NB4 (cell line): ENCODE data around the gene SLC16A8.
"Not testable (repeated sequence)": the region's sequence is repeated elsewhere in the genome, so short reads cannot be mapped to it uniquely, and the experiment has no call there.

Experiments used
- CTCF ChIP-seq: IDR thresholded peaks from one replicate; pipeline ENCODE4 v1.5.1; 2012; ENCODE audit warnings: low read depth, low read length
- MYC ChIP-seq: IDR thresholded peaks from 2 replicates; pipeline ENCODE4 v1.6.1; 2011; ENCODE audit warnings: low read depth, low read length

- not testable (repeated sequence) for TF ChIP-seq MYC, CTCF
Observed at GRCh38 chr22:38079208-38079607, 4.8 kb downstream of the SLC16A8 start.
